ENCODE results near the gene FAM83C. TPM values are rescaled to one million over a fixed set of nuclear protein-coding genes. Genes with fewer than 3 reads are reported as not detected.
A peak's percentile ranks its signal among the peaks of the same experiment; 100 is the strongest.

The FAM83C gene
- total and polyA plus RNA-seq, 9 of the 15 experiments (the other 6 are each of a cell fraction or from before 2014, with no cell fraction given) = not detected

DNA sequence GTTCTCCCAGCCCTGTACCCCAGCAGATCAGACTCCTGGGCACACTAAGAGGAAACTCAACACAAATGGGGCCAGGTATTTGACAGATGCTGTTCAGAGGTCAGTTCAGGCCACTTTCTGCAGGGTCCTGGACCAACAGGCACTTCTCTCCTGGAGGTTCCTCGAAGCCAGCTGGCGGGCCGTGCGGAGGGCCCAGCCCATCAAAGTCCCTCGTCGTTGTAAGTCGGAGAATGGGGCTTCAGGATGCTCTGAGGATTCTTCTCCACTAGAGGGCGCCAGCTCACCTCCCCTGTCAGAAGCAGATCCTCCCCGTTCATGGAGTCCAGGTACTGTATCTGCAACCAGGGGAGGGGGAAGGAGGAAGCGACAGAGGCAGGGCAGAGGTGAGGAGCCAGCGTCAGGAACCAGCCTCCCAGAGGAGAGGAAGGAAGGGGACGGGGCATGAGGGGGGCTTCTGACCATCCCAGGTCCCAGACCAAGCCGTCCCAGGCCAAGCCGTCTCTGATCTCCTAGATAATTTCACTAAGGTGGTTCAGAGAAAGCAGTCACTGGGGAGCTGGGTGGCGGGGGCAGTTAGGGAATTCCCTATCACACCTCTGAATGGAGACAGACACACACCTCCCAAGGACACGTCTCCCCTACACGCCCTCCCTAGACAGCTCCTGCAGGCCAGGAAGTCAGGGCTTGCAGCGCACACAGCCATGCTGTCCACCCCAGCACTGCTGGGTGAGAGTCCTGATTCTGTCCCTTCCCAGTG lies 11.7 kb upstream of the FAM83C start (continued):
- TF ChIP-seq ZKSCAN3 (CRISPR knock-in tag; IDR thresholded peaks at IDR 0.05) (no peak), YY1 (IDR thresholded peaks at IDR 0.05; ENCODE audit: borderline replicate concordance in 1 of 3, control insufficient read depth in 1 of 3, extremely low read depth in 1 of 3, insufficient read depth in 3 of 3, insufficient read length in 1 of 3, insufficient replicate concordance in 2 of 3, low read depth in 1 of 3, low read length in 2 of 3) (peak in 2 of 3 experiments; percentile 58 to 79), MAZ (CRISPR knock-in tag; conservative IDR thresholded peaks at IDR 0.05 in 1 of 2, IDR thresholded peaks at IDR 0.05 in 1 of 2) (peak; percentile 36 to 81; a peak in 3 of 4 replicates), CTBP1 (IDR thresholded peaks at IDR 0.05; ENCODE audit: borderline replicate concordance) (peak; percentile 88; the same call in 1 of the 2 replicates), HOMEZ (CRISPR knock-in tag; IDR thresholded peaks at IDR 0.05) (no peak), L3MBTL2 (IDR thresholded peaks at IDR 0.05) (0 out of 2 replicates have a peak, but pooled peaks have one; percentile 16), TOE1 (IDR thresholded peaks at IDR 0.05; ENCODE audit: borderline replicate concordance) (no peak; the same call in 1 of the 2 replicates), TOE1 (CRISPR knock-in tag; IDR thresholded peaks at IDR 0.05; ENCODE audit: borderline replicate concordance, low read depth) (no peak), CC2D1A (IDR thresholded peaks at IDR 0.05) (peak; percentile 84), CREB1 (IDR thresholded peaks at IDR 0.05) (no peak), CREB1 (CRISPR knock-in tag; IDR thresholded peaks at IDR 0.05) (peak; percentile 41), ETV5 (CRISPR knock-in tag; IDR thresholded peaks at IDR 0.05; ENCODE audit: low read depth) (0 out of 2 replicates have a peak, but pooled peaks have one; percentile 41), NFXL1 (CRISPR knock-in tag; IDR thresholded peaks at IDR 0.05) (no peak), RB1 (IDR thresholded peaks at IDR 0.05; ENCODE audit: low read depth) (peak; percentile 72), JUND (IDR thresholded peaks at IDR 0.05; ENCODE audit: borderline replicate concordance, low read depth, low read length) (peak; percentile 63; the same call in 1 of the 2 replicates), JUND (tag; IDR thresholded peaks at IDR 0.05; ENCODE audit: borderline replicate concordance, low read depth, low read length) (no peak; the same call in 2 of the 3 replicates), ZNF174 (CRISPR knock-in tag; IDR thresholded peaks at IDR 0.05) (no peak)
- TF ChIP-seq, protein P1, sequence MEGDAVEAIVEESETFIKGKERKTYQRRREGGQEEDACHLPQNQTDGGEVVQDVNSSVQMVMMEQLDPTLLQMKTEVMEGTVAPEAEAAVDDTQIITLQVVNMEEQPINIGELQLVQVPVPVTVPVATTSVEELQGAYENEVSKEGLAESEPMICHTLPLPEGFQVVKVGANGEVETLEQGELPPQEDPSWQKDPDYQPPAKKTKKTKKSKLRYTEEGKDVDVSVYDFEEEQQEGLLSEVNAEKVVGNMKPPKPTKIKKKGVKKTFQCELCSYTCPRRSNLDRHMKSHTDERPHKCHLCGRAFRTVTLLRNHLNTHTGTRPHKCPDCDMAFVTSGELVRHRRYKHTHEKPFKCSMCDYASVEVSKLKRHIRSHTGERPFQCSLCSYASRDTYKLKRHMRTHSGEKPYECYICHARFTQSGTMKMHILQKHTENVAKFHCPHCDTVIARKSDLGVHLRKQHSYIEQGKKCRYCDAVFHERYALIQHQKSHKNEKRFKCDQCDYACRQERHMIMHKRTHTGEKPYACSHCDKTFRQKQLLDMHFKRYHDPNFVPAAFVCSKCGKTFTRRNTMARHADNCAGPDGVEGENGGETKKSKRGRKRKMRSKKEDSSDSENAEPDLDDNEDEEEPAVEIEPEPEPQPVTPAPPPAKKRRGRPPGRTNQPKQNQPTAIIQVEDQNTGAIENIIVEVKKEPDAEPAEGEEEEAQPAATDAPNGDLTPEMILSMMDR (IDR thresholded peaks at IDR 0.05 in 2 of 3, conservative IDR thresholded peaks at IDR 0.05 in 1 of 3; ENCODE audit: insufficient read depth in 2 of 3, low read depth in 1 of 3, low read length in 3 of 3) = peak; percentile 91 to 97 (median 96)
- TF ChIP-seq, protein P2, sequence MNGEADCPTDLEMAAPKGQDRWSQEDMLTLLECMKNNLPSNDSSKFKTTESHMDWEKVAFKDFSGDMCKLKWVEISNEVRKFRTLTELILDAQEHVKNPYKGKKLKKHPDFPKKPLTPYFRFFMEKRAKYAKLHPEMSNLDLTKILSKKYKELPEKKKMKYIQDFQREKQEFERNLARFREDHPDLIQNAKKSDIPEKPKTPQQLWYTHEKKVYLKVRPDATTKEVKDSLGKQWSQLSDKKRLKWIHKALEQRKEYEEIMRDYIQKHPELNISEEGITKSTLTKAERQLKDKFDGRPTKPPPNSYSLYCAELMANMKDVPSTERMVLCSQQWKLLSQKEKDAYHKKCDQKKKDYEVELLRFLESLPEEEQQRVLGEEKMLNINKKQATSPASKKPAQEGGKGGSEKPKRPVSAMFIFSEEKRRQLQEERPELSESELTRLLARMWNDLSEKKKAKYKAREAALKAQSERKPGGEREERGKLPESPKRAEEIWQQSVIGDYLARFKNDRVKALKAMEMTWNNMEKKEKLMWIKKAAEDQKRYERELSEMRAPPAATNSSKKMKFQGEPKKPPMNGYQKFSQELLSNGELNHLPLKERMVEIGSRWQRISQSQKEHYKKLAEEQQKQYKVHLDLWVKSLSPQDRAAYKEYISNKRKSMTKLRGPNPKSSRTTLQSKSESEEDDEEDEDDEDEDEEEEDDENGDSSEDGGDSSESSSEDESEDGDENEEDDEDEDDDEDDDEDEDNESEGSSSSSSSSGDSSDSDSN (IDR thresholded peaks at IDR 0.05; ENCODE audit: borderline replicate concordance in 1 of 2, low read depth in 2 of 2, low read length in 2 of 2) = 0 out of 4 replicates have a peak, but pooled peaks of 1 of the 2 experiments have one; percentile 28
- TF ChIP-seq, protein P3, sequence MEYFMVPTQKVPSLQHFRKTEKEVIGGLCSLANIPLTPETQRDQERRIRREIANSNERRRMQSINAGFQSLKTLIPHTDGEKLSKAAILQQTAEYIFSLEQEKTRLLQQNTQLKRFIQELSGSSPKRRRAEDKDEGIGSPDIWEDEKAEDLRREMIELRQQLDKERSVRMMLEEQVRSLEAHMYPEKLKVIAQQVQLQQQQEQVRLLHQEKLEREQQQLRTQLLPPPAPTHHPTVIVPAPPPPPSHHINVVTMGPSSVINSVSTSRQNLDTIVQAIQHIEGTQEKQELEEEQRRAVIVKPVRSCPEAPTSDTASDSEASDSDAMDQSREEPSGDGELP (CRISPR knock-in tag; IDR thresholded peaks at IDR 0.05; ENCODE audit: borderline replicate concordance) = peak; percentile 80
